GOT3 (cell line): ENCODE data around the gene CACNB3.
"Not testable (repeated sequence)": the region's sequence is repeated elsewhere in the genome, so short reads cannot be mapped to it uniquely, and the experiment has no call there.

ENCODE experiments used
- DNase-seq: peaks from one replicate; lab custom pipeline; 2025; ENCODE audit warnings: mixed read lengths; lab: John Stamatoyannopoulos, UW

The CACNB3 gene

GRCh38 chr12:48818831-48819590 is 715 bp downstream of the CACNB3 start:
- no peak for DNase-seq

DNA sequence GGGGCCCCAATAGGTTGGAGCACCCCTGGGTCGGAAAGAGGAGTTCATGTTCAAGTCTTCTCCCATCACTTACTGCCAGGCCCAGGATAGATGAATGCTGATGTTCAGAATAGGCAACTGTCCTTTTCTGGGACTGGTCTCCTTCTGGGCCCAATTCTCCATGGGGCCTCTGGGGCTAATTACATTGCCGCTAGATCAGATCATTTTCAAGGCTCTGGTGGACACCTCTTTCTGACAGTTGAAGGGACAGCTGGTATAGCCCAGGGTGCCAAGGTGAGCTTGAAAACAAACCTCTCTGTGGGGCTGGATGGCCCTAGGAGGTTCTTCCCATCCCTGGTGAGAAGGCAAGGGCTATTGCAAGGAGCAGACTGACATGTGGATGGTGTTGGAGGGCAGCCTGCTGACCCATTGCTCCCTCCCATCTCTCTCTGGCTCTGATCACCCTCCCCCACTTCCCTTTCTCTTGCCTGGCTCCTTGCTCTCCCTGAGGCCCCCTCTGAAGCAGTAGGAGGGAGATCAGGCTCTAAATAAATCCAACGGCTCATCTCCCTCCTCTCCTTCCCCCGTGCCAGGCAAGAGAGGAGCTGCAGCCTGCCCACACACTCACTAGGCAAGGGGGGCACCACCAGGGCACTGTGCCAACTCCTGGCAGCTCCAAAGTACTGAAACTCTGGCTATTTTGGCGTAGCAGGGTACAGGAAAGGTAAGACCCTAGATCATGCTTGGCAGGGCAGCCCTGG is 1.9 kb downstream of the CACNB3 start:
- DNase-seq = no peak

GRCh38 chr12:48822139-48822538 is 3.8 kb downstream of the CACNB3 start:
- no peak for DNase-seq

- DNase-seq = no peak
These were observed 4.4 kb downstream of the CACNB3 start for GRCh38 chr12:48822711-48823110.

- DNase-seq = no peak
These were observed 5.0 kb downstream of the CACNB3 start for GRCh38 chr12:48823281-48823680.

- DNase-seq = no peak
These were observed 5.8 kb downstream of the CACNB3 start for GRCh38 chr12:48824112-48824511.

- no peak for DNase-seq
These were observed 6.6 kb downstream of the CACNB3 start for GRCh38 chr12:48824905-48825304.

GRCh38 chr12:48826209-48826855 is 8.0 kb downstream of the CACNB3 start:
- DNase-seq = no peak

GRCh38 chr12:48827026-48827425 is 8.7 kb downstream of the CACNB3 start:
- DNase-seq = no peak

GRCh38 chr12:48827513-48828096 is 9.3 kb downstream of the CACNB3 start:
- DNase-seq = no peak

- no peak for DNase-seq
These were observed 10.0 kb downstream of the CACNB3 start for GRCh38 chr12:48828293-48828692.

DNA sequence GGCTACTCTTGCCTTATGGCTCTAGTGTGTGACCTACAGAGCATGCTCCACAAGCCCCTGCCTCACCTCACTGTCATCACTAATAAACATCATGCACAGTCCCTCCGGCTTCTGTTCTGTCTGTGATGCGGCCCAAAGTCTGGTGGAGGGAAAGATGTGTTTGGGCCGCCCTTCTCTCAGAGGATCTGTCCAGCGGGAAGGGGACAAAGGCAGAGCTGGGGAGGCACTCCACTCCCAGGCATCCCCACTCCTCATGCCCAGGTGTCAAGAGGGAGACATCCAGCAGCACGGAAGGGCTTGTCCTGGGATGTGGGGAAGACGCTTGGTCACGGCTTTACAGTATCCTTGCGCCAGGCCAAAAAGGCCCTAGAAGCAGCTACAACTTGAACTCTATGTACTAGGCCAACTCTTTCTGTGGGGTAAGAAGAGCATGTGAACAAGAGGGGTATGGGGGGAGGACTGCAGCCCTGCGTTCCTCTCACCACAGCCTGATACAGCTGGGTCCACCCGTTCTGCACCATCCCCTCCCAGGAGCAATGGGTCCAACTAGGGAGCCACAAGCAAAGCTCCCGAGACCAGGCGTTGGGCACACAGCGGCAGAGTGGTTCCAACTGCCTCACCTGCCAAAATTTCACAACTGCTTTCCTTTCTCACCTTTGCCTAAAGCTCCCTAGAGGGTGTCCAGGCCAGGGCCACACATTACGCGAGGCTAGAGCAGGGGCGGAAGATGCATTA is 10.7 kb downstream of the CACNB3 start:
- no peak for DNase-seq

- no peak for DNase-seq
These were observed 13.0 kb downstream of the CACNB3 start for GRCh38 chr12:48831257-48831656.

- DNase-seq = no peak
These were observed 14.2 kb downstream of the CACNB3 start for GRCh38 chr12:48832321-48833060.

DNA sequence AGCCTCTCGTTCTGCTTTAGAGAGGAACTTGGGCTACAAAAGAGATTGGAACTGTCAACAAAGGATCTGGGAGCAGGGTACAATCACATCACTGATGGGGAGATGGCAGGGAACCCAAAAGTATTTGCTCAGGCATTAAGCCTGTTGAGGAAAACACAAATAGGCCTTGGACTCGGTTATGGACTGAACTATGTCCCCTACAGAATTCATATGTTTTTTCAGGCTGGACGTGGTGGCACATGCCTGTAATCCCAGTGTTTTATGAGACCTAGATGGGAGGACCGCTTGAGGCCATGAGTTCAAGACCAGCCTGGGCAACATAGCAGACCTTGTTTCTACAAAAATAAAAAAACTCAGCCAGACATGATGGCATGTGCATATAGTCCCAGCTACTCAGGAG is 19.8 kb downstream of the CACNB3 start:
- DNase-seq = no peak

DNA sequence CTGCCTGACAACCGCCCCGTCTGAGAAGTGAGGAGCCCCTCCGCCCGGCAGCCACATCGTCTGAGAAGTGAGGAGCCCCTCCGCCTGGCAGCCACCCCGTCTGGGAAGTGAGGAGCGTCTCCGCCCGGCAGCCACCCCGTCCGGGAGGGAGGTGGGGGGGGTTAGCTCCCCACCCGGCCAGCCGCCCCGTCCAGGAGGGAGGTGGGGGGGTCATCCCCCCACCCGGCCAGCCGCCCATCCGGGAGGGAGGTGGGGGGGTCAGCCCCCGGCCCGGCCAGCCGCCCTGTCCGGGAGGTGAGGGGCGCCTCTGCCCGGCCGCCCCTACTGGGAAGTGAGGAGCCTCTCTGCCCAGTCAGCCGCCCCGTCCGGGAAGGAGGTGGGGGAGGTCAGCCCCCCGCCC is 23.7 kb downstream of the CACNB3 start:
- DNase-seq = not testable (repeated sequence)

GRCh38 chr12:48851883-48852733 is 33.8 kb downstream of the CACNB3 start, which contains the start of gene DDX23:
TSS of gene DDX23 (minus strand) at chr12:48852163. CDS start at chr12:48845782, 6,381 bp downstream.
- DNase-seq = peak; percentile 86

GRCh38 chr12:48852734-48853688 is 34.7 kb downstream of the CACNB3 start:
- DNase-seq = peak; percentile 45

- DNase-seq = no peak
These were observed 36.2 kb downstream of the CACNB3 start for GRCh38 chr12:48854488-48854887.
